Stimulated activated CD8-positive, alpha-beta memory T cell treated with anti-CD3 and anti-CD28 coated beads, Interleukin-12 subunit alpha, Interleukin-12 subunit beta, amount 100 ng/mL, for 24 hours (primary cell): ENCODE measurements around the gene HOXA7.

Experiments
- DNase-seq: peaks from one replicate; pipeline ENCODE4 v3.0.0-alpha.2; 2020; ENCODE audit errors: extremely low read depth

HOXA7 gene

DNA sequence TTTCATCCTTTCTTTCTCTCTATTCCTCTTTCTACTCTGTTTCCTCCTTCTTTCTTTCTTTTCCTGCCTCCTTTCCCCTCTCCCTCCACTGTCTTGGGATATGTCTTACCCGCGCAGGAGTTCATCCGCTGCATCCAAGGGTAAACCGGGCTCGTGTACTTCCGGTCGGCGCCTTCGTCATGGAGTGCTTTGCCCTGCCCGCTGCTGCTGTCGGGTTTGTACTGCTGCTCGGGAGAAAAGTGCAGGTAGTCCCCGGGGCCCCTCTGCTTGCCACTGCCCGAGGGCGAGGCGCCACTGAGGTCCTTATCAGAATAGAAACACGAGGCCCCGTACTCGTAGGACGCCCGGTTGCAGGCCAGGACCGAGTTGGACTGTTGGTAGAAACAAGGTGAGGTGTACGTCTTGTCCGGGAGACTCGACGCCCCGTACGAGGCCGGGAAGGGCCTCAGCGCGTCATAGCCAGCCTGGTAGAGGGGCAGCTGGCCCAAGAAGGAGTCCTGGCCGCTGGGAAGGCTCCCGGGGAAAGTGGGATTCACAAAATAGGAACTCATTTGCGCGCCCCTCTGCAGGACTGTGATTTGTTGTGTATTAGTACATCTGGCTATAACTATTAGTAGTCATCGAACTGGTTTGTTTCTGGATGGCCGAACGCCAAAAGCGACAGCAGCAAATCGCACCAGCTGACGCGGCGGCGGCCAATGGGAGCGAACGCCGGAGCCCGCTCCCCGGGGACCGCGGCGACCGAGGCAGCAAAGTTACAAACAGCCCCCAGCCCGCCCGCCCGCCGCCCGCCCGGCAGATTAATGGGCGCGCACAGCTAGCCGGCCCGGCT is 9.1 kb downstream of the HOXA7 start, which contains the start of gene HOXA6:
TSS of gene HOXA6 (minus strand) at position 576 of the 832 bp plus-strand sequence. CDS start at position 551, 25 bp downstream.
- no peak for DNase-seq

DNA sequence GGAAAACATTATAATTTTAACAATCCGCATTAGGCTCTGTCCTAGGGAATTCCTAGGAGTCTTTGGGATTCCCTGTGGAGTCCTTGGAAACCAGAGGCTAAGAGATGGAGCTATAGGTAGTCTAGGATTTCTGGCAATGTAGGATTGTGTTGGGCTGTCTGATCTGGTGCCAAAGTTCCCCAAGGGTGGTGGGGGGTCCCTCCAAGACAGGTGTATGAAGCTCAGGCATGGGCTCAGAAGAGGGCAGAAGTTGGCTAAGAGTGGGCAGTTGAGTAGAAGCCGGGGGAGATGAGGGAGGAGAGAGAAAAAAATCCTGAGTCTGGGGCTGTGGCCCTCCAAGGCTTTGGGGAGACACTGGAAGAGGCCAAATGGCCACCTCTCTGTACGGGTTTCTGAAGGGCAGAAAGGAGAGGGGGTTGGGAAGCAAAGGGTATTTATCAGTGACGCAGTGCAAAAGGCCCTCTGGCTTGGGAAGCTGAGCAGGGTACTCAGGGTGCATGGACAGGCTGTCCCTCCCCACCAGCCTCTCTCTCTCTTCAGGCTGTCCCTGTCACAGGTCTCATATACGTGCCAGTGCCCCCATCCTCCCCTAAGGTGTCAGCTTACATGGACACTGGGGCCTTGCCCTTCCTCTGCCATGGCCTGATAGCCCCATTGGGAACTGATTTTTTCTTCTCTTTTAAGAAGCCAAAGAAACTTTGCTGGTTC is 9.8 kb downstream of the HOXA7 start:
- DNase-seq = no peak

DNA sequence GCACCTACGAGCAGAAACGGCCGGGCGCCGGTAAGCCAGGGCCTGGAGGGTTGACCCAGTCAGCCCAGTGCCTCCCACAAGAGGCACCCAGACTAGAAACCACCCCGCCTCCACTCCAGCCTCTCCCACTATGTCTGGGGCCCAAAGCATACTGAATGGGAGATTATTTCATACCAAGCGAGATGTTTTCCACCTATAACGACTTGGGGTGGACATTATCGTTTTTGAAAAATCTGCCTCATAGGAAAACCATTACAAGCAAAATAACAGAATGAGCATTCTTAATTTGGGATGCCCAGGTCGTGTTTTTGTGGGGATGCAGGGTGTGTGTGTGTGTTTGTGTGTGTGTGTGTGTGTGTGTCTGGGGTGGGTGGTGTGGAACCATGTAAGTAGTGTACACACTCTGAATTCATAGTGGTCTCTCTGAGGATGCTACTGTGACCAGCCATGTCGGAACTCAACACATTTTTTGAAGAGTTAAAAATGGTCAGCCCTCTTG is 10.5 kb downstream of the HOXA7 start:
- DNase-seq = no peak

DNA sequence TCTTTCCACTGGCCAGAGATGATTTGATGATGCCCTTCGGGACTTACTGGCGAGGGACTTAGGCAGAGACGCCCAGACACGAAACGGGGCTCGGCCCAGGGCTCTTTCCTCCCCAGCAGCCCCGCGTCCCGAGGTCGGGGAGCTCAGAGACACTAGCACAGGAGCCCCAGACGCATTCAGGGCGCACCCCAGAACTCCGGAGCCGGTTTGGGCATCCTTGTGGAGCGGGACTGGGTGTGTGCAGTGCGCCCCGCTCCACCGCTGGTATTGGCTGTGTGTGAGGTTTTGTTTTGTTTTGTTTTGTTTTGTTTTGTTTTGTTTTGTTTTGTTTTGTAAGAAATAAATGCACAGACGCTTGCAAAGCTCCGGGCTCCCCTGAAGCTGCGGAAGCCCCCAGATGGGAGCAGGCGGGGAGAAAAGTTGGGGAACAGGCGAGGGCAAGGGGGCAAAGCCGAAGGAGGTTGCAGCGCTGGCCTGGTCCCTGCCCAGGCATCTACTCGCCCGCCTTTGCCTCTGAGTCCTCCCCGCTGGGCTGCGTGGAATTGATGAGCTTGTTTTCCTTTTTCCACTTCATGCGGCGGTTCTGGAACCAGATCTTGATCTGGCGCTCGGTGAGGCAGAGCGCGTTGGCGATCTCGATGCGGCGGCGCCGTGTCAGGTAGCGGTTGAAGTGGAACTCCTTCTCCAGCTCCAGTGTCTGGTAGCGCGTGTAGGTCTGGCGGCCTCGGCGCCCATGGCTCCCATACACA is 11.1 kb downstream of the HOXA7 start:
- no peak for DNase-seq

DNA sequence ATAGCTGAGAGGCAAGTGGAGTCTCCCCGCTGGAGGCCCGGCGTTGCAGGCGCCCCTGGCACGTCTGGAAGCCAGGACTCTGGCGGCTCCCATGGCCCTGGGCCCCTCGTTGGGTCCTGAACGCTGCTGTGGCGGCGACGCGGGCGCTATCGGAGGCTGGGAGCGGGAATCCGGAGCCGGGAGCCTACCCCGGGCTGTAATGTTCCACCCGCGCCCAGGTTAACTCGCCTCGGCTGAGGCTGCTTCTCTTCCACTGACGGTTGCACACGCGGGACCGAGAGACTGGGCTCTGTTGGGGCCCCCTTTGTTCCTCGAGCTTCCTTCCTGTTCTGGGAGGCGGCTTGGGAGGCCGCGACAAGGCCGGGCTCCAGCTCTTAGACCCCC is 11.7 kb downstream of the HOXA7 start:
- DNase-seq = no peak

DNA sequence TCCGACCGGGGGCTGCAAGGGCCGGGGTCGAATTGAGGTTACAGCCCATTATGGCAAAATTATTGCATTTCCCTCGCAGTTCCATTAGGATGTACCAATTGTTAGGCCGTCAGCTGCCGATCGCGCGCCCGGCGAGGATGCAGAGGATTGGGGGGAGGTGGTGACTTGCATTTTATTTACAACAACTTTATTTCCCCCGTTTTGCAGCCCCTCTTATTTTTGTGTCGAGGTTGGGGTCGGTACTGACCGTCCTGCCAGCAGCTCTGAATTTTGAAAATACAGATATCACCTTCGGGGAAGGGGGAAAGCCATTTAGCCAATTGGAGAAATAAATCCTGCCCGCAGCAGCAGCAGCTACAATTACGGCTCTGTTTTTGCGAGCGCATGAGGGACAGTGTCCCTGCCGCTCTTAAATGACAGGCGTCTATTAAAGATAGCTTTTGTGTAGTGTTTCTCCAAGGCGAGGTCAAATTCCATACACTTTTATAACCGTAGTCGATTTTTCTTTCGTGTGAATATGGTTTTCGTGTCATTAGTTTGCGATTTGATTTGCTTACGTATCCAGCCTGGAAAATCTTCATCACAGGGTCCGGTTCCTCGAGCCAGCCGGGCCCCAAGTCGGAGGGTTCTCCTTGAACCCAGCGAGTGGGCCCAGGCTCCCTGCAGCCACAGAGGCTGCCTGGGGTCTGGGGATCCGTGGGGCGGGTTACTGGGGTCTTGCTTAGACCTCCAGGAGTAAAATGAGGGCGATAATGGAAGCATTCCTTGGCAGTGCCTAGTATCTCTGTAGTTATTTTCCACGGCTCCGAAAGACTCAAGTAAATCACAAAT is 12.3 kb downstream of the HOXA7 start:
- DNase-seq = no peak

DNA sequence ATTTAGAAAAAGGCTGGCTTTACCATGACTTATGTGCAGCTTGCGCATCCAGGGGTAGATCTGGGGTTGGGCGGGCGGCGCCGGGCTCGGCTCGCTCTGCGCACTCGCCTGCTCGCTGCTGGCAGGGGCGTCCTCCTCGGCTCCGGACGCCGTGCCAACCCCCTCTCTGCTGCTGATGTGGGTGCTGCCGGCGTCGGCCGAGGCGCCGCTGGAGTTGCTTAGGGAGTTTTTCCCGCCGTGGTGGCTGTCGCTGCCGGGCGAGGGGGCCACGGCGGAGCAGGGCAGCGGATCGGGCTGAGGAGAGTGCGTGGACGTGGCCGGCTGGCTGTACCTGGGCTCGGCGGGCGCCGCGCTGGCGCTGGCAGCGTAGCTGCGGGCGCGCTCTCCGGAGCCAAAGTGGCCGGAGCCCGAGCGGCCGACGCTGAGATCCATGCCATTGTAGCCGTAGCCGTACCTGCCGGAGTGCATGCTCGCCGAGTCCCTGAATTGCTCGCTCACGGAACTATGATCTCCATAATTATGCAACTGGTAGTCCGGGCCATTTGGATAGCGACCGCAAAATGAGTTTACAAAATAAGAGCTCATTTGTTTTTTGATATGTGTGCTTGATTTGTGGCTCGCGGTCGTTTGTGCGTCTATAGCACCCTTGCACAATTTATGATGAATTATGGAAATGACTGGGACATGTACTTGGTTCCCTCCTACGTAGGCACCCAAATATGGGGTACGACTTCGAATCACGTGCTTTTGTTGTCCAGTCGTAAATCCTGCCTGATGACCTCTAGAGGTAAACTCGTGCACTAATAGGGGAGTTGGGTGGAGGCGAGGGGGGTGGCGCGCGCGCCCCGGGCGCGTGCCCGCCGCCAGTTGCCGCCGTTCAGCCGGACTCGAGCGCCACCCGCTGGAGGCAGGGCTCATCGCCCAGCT is 13.2 kb downstream of the HOXA7 start, which contains the start of gene HOXA5:
TSS of gene HOXA5 (minus strand) at position 659 of the 927 bp plus-strand sequence. CDS start at position 585, 74 bp downstream.
- DNase-seq = no peak

DNA sequence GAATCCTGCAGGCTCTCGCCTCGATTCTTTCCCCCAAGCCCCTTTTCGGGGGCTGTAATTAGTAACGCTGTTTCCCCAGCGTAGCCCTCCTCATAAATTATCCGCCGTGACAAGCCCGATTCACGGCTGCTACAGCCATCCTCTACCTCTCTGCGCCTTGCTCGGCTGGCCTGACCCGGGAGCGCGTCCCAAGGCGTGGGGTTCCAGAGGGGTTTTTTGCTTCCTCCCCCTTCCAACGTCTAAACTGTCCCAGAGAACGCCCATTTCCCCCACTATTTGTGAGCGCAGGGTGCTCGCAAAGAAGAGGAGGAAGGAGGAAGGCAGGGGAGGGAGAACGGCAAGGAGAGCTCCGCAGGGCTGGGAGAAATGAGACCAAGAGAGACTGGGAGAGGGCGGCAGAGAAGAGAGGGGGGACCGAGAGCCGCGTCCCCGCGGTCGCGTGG is 13.9 kb downstream of the HOXA7 start:
- no peak for DNase-seq

DNA sequence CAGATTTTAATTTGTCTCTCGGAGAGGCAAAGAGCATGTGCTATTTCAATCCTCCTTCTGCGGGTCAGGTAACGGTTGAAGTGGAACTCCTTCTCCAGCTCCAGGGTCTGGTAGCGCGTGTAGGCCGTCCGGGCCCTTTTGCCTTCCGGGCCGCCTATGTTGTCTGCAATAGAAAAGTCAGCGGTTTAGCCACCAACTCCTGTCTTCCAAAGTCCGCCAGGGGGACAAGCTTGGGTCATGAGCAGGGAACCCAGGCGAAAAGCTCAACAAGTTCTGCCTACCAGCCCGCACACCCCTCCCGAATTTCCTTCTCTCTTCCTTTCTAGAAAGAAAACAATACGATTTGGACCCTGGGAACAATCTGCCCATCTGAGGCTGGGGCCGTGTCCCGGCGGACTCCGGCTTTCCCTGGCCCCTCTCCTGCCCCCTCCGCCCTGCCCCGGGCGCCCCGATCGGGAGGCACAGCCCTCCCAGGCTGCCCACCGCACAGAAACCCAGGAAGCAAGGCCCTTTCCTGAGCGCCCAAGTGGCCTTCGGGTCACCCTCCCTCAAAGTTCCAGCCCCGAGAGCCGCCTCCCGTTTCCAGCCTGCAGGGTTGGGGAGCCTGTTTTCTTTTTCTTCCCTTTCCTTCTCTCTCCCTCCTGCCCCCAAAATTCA is 14.4 kb downstream of the HOXA7 start:
- DNase-seq = no peak

DNA sequence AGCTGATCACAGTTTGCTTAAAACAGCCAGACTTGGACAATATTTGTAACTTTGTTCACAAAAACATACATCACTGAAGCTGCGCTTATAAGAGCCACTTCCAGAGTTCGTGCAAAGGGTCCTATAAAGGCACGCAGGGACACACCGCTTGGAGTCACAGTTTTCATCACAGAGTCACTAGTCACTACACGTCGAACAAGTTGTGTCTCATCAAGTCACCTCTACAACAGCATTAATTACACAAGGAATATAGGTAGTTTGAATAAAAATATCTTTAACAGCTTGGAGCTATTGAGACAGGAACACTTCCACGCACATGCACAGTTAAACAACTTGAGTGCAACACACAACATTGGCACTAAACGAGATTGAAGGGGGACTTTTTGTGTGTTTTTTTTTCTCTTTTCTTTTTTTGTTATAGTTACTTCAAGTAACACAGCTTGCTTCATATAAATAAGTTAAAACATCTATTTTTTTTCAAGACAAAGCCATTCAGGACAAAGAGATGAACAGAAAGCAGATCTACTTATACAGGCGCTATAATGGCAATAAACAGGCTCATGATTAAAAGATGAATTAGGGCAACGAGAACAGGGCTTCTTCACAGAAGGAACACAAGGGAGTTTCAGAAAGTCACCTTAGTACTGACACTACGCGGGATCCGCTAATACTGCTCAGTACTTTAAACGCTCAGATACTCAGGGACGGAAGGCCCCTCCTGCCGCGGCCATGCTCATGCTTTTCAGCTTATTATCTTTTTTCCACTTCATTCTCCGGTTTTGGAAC is 15.1 kb downstream of the HOXA7 start:
- DNase-seq = no peak

DNA sequence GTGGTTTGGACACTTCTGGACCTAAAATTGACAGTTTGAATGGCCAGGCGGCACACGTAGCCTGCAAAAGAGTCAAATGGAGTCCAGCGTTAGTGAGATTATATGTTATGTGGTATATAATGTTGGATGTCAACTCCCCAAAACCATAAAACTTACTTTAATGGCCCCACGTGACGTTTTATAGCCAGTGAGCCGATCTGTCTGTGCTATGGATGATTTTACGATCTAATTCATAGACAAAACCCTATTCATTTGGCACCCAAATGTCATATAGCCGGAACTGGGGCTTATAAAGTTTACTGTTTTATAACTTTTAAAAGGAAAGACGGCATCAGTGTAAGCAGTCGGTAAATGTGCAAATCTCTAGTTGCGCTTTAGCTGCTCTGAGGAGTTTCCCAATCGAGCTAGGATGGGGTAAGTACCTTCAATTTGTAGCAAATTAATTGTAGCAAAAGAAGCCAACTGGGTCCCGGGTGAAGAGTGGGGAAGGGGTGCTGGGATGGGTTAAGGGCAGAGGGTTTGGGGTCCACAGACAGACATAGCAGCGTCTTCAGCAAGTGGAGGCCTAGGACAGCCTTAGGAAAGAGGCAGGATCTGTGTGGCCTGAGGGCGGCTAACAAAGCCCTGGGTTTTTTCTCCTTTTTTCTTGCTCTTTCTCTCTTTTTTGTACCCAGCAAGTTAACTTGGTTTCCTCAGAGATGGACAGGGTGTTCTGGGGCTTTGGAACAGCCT is 16.2 kb downstream of the HOXA7 start:
- no peak for DNase-seq

DNA sequence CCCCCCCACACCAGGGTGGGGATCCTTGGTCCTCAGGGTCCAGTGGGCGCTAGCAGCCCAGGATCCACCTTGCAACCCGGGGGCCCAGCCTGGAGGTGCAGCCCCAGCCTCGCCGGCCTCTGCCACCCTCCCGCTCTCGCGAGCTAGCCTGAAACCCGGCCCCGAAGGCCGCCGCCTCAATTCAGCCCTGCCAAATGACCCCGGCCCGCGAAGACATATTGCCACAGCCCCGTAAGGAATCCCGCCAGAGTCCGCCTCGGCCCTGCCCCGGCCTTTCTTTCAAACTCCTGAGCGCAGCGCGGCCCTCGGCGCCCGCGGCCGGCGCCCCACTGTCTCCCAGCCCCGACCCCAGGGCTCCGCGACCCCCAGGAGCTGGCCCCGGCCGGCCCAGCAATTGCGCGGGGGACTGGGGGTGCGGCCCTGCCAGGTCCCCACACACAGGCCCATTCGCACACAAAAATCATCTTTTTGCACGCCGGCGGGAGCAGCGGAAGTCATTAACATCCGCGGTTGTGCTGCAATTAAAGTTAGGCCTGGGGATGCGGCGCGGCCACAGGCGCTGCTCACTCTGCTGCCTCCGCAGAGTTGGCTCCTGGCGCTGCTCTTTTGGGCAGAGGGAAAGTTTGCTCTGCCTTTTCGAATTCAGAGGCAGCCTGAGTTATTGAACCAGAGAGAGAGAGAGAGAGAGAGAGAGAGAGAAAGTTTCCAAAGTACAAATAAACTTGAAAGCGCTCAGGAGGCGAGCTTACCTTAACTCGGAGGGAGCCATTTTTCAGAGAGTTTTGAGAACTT is 16.9 kb downstream of the HOXA7 start:
- DNase-seq = no peak

DNA sequence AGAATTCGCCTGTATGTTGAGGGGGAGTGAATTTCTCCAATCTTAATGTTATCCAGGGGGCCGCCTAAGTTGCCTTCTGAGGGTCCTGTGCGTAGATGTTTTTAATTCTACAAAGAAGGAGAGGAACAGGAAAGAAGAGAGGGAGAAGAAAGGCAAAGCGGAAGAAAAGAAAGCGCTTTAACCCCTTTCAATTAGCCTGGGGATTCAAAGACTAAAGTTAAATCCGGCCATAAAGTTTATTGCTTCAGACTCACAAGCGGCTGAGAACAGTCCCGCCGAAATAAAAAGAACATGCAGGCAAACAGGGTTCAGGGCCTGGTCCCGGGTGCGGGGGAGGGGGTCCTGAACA is 17.5 kb downstream of the HOXA7 start:
- no peak for DNase-seq

DNA sequence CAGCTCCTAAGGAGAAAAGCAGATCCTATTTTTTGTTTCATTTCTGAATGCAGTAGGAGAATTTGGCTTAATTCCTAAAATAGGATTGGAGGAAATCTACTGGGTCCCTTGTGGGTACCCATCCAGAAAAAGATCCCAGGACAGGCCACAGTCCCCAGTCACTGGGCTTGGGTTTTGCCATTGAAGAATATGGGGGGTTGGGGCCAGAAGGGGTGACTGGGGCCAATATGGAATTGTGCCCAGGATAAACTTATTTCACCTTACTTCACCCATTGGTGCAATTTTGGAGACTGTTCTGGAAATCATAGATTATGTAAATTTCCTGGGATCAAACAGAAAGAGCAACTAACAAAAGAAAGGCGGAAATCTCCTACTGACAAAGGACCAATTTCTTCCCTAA is 18.0 kb downstream of the HOXA7 start:
- no peak for DNase-seq

DNA sequence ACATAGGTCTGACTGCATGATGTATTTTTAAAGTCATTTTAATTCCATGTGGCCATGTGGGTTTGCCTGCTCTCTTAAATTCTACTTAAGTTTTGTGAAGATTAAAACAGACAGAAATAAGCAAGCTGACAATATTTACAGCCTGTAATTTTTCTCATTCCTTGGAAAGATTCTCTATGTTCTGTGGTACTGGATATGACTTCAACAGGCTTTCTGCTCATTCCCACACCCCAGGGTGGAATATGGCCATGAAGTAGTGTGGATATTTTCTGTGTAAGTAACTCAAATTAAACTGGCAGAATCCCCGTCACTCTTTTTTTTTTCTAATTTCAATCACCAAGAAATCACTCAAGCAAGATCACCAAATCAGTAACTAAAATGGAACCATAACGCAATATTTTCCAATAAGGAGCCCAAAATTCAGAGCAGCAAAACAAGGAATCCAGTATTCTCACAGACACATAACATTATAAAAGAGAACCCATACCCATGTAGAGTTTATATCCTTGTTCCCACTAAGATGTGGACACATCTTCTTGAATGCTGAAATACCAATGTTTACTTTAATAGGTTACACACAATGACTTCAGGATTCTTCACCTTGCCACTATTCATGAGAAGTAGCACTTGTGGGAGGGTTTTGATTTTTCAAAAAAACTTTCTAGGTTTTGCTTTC is 18.7 kb downstream of the HOXA7 start:
- no peak for DNase-seq

DNA sequence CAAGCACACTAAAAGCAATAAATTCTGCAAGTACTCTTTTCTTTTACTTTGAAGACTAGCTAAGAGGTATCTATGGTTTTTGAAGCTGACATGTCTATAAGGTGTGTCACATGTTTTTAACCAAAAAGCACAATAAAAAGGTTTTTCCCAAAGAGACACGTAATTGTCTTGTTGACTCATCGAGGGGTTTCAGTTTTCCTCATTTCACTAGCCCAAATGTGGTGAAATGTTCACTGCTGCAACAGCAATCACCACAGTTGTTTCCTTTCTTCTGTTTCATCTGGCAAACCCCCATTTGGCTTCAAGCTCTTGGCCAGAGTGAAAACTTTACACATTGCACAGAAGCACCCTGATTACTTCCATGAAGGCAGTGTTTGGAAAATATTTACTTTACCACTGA is 22.1 kb downstream of the HOXA7 start:
- no peak for DNase-seq
